PC-9 (cell line): ENCODE measurements around the gene LIME1.

ENCODE experiments used
- CTCF ChIP-seq: fragments of 200-600 bp; sonication (generic); conservative IDR thresholded peaks from 2 replicates; pipeline ENCODE4 v1.6.1; 2017; ENCODE audit warnings: mixed run types, antibody characterized with exemption, mild to moderate bottlenecking, moderate library complexity
- EZH2 ChIP-seq: fragments of 200-600 bp; sonication (generic); IDR thresholded peaks from 2 replicates; pipeline ENCODE4 v1.8.0; 2017; ENCODE audit warnings: antibody characterized with exemption, low read depth

GRCh38 chr20:63783970-63784369 is 47.5 kb downstream of the LIME1 start:
- no peak for TF ChIP-seq CTCF
- no peak for TF ChIP-seq EZH2
